GM10248 (cell line): ENCODE measurements around the gene ARRDC3.
"Not testable (repeated sequence)": the region's sequence is repeated elsewhere in the genome, so short reads cannot be mapped to it uniquely, and the experiment has no call there.

Experiments used
- CTCF ChIA-PET: fragments of 300-600 bp; sonication (Branson Sonifier 250); formaldehyde crosslinking; extraction: SDS; loops from one replicate; lab custom pipeline; 2021; ENCODE audit warnings: antibody characterized with exemption; lab: Yijun Ruan, JAX
- POLR2A ChIA-PET: fragments of 350-650 bp; sonication (Branson Sonifier 250); formaldehyde crosslinking; extraction: SDS; loops from one replicate; lab custom pipeline; 2020; ENCODE audit warnings: antibody characterized with exemption; lab: Yijun Ruan, JAX
- DNase-seq: peaks from one replicate; pipeline ENCODE4 v3.0.0; 2012; ENCODE audit errors: extremely low spot score
- TF ChIP-seq, protein P1 (sequence below): IDR thresholded peaks from 2 replicates; pipeline ENCODE4 v1.5.1; 2012; ENCODE audit warnings: mild to moderate bottlenecking, low read depth; ENCODE audit errors: extremely low read depth, missing control alignments, control extremely low read depth

The ARRDC3 gene

DNA sequence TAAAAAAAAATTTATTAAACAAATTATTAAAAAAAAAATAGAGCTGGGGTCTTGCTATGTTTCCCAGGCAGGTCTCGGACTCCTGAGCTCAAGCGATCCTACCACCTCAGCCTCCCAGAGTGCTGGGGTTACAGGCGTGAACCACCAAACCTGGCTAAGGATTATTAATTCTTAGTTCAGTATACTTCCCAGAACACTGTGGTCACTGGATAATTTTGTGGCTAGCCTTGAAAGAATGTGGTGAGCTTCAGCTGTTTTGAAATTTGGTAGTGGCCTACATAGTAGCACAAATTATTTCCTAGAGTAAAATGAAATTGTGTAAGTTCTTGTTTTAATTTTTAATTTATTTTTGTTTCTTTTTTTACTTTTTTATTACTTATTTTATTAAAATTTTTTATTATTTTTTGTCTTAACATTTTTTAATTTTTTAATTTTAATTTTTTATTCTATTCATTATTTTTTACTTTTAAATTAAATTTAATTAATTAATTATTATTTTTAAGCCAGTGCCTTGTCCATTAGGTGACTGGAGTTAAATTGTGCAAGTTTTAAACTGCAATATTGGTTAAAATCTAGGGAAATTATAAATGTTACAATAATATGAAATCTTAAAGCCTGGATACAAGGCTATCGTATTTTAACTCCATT lies 23.0 kb downstream of the ARRDC3 start:
- TF ChIP-seq, protein P1, sequence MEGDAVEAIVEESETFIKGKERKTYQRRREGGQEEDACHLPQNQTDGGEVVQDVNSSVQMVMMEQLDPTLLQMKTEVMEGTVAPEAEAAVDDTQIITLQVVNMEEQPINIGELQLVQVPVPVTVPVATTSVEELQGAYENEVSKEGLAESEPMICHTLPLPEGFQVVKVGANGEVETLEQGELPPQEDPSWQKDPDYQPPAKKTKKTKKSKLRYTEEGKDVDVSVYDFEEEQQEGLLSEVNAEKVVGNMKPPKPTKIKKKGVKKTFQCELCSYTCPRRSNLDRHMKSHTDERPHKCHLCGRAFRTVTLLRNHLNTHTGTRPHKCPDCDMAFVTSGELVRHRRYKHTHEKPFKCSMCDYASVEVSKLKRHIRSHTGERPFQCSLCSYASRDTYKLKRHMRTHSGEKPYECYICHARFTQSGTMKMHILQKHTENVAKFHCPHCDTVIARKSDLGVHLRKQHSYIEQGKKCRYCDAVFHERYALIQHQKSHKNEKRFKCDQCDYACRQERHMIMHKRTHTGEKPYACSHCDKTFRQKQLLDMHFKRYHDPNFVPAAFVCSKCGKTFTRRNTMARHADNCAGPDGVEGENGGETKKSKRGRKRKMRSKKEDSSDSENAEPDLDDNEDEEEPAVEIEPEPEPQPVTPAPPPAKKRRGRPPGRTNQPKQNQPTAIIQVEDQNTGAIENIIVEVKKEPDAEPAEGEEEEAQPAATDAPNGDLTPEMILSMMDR, result no peak
- ChIA-PET POLR2A (no interaction called here), CTCF (no interaction called here)
- DNase-seq, result no peak

DNA sequence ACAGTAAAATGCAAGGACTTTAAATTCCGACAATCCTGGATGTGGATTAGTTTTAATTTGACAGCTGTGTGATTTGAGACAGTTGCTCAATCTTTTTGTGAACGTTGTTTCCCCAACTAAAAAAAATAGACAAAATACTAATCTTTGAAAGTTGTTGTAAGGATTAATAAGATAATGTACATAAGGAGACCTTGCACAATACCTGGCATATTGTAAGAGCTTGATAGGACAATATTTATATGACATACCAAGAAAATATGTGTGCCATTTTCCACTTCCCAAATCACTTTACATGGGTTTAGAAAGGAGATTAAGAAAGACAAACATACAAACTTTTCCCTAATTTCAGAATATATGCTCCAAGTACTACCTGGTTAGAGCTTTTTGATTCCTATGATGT lies 25.3 kb downstream of the ARRDC3 start:
- ChIA-PET CTCF (interaction anchor here (0.8 to 1.3 kb wide), 3 partner anchors 52 to 248 kb away, joined by 3 read pairs; no protein-coding TSS in a partner anchor), POLR2A (no interaction called here)

DNA sequence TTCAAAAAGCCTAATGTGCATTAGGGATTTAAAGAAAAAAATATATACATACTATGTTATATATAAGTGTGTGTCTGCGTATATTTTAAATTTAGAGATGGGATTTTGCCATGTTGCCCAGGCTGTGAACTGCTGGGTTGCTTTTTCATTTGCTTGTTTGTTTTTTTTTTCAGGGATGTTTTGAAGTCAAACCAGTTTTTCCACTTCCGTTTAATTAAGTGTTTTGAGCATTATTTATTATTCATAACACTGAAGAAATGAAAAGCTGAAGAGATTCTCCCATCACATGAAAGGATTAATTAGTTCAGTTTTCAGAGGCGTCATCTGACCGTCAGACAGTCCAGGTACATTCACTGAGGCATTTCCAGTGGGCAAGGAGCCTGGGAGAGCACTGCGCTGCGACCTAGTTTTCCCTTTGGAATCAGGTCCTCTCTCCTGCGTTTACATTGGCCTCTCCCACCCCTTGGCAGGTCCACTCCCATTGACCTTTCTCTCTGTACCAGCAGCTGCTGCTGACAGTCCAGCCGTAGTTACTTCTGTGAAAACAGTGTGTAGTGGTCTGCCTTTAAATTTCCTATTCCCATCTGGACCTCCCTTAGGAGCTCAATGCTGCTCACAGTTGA lies 26.0 kb downstream of the ARRDC3 start:
- ChIA-PET POLR2A (no interaction called here), CTCF (interaction anchor here (0.8 to 1.3 kb wide), 3 partner anchors 28 to 81 kb away, joined by 3 read pairs; no protein-coding TSS in a partner anchor)
- no peak for DNase-seq
- TF ChIP-seq, protein P1, result no peak

More for the DNA sequence above, 25.3 kb downstream of the ARRDC3 start:
- DNase-seq, result no peak
- TF ChIP-seq, protein P1, result no peak

DNA sequence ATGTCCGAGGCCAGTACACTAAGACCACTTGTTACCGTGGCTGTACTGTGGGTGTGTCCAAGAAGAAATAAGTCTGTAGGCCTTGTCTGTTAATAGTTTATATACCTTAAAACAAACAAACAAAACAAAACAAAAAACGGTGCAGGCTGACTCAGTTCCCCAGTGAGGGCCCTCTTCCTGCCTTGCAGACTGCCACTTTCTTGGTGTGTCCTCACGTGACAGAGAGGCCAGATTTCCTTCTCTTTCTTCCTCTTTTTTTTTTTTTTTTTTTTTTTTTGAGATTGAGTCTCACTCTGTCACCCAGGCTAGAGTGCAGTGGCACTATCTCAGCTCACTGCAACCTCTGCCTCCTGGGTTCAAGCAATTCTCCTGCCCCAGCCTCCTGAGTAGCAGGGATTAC lies 28.2 kb downstream of the ARRDC3 start:
- DNase-seq, CTCF ChIA-PET: not testable (repeated sequence)
- POLR2A ChIA-PET, result interaction anchor here (0.6 kb wide), 1 partner anchor 21 kb away, joined by 7 read pairs; no protein-coding TSS in a partner anchor

DNA sequence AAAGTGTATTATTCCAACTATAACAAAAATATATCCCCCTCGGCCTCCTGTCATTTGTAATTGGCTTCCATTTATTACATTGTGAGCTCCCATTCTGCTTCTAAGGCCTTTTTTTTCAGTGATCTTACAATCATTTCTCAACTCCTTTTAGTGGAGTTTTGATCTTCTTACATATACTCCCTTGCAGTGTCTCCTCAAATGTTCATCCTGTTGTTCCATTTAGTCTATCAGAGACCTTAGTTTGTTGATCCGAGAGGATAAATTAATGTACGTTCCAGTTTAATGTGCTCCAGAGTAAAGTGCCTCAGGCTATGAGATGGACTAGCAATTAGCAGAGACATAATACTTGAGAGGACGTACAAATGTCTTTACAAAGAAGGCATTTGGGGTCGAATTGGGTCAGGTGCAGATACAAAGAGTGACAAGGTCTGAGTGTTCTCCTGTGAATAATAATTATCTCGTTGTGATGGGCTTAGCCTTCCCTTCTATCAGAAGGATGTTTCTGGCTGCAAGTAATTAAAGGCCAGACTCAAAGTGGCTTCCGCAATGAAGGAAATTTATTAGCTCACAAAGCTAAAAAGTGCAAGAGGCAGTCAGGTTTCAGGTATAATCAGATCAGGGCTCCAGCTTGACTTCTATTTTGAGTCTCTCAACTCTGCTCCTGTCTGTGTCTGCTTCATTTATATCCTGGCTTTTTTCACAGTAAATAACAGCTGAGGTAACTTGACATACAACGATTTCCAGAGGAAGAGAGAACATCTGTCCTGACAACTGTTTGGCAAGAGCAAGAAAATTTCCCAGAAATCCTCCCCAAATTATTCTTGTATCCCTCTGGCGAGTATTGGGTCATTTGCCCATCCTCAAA lies 30.1 kb downstream of the ARRDC3 start:
- CTCF ChIA-PET, result interaction anchor here (1.5 kb wide), 1 partner anchor 32 kb away, joined by 6 read pairs; no protein-coding TSS in a partner anchor
- DNase-seq, result no peak
- TF ChIP-seq, protein P1, result no peak
- POLR2A ChIA-PET, result no interaction called here

DNA sequence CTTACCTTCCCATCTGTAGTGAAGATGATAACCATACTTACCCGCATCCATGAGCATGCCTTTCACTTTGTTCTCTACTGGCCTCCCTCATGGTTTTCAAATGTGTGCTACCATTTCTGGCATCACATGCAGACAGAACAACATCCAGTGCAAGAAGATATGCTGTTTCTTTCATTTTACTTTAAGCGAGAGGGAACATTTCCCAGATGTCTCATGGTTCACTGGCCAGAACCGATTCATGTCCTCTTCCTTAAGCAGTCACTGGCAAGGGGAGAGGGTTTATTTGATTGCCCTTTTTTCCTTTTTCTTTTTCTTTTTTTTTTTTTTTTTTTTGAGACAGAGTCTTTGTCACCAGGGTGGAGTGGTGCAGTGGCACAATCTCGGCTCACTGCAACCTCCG lies 37.7 kb downstream of the ARRDC3 start:
- TF ChIP-seq, protein P1, result no peak
- ChIA-PET POLR2A (no interaction called here), CTCF (no interaction called here)
- DNase-seq, result no peak

DNA sequence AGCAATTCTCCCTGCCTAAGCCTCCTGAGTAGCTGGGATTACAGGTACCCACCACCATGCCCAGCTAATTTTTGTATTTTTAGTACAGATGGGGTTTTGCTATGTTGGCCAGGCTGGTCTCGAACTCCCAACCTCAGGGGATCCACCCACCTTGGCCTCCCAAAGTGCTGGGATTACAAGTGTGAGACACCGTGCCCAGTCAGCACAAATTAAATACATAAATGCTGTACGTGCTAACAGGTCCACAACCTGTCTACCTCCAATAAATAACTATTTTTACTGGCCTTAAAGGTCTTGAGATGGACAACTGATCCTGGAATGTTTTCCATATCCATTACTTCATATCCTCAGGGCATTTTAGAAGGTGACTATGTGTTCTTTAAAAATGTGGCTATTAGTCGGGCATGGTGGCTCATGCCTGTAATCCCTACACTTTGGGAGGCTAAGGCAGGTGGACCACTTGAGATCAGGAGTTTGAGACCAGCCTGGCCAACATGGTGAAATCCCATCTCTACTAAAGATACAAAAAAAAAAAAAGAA lies 38.4 kb downstream of the ARRDC3 start:
- CTCF ChIA-PET, POLR2A ChIA-PET, DNase-seq: not testable (repeated sequence)
